Adrenal gland (tissue), 5 donors: ENCODE data around the gene BSCL2.

Experiments used
- POLR2A ChIP-seq, 2 donors: fragments of 450-650 bp; IDR thresholded peaks; one replicate each; pipeline ENCODE4 v1.6.1; 2017; ENCODE audit warnings: antibody characterized with exemption in 2 of 2, mild to moderate bottlenecking in 2 of 2, moderate library complexity in 1 of 2
- TF ChIP-seq, protein P1 (sequence below), 6 experiments: fragments of 450-650 bp in 4 of 6; fragments of 200-600 bp in 2 of 6; sonication (generic) in 1 of 6; IDR thresholded peaks; 1 replicate in 5 of 6; 2 replicates in 1 of 6; pipeline versions ENCODE4 v1.5.1 to v1.8.0; 2016 to 2021; ENCODE audit warnings: antibody characterized with exemption in 6 of 6, mild to moderate bottlenecking in 2 of 6, moderate library complexity in 1 of 6
- donor health status: DM: no; HTN: no; CAD: no.

- TF ChIP-seq, protein P1, sequence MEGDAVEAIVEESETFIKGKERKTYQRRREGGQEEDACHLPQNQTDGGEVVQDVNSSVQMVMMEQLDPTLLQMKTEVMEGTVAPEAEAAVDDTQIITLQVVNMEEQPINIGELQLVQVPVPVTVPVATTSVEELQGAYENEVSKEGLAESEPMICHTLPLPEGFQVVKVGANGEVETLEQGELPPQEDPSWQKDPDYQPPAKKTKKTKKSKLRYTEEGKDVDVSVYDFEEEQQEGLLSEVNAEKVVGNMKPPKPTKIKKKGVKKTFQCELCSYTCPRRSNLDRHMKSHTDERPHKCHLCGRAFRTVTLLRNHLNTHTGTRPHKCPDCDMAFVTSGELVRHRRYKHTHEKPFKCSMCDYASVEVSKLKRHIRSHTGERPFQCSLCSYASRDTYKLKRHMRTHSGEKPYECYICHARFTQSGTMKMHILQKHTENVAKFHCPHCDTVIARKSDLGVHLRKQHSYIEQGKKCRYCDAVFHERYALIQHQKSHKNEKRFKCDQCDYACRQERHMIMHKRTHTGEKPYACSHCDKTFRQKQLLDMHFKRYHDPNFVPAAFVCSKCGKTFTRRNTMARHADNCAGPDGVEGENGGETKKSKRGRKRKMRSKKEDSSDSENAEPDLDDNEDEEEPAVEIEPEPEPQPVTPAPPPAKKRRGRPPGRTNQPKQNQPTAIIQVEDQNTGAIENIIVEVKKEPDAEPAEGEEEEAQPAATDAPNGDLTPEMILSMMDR (IDR thresholded peaks at IDR 0.05): no peak
- TF ChIP-seq POLR2A (IDR thresholded peaks at IDR 0.05): no peak
These were observed 24.7 kb downstream of the BSCL2 start for GRCh38 chr11:62682518-62682917.
